GM21619 (cell line): ENCODE measurements around the gene DNAJC4.

Experiments used
- ATAC-seq: cut with Tn5 transposase; IDR thresholded peaks from one replicate; pipeline ENCODE4 v1.9.1; 2021; ENCODE audit not compliant: unreplicated experiment

DNAJC4 gene

GRCh38 chr11:64255135-64256128, 25.1 kb downstream of the DNAJC4 start:
- ATAC-seq = no peak

GRCh38 chr11:64256300-64256699, 26.0 kb downstream of the DNAJC4 start:
- no peak for ATAC-seq

GRCh38 chr11:64258356-64258755, 28.0 kb downstream of the DNAJC4 start:
- no peak for ATAC-seq

- no peak for ATAC-seq
These were observed 28.7 kb downstream of the DNAJC4 start for GRCh38 chr11:64258946-64259532.

GRCh38 chr11:64259533-64260067, 29.3 kb downstream of the DNAJC4 start:
- ATAC-seq = no peak

GRCh38 chr11:64260147-64260708, 29.9 kb downstream of the DNAJC4 start:
- no peak for ATAC-seq

GRCh38 chr11:64261556-64262080, 31.3 kb downstream of the DNAJC4 start:
- no peak for ATAC-seq

- no peak for ATAC-seq
These were observed 32.1 kb downstream of the DNAJC4 start for GRCh38 chr11:64262271-64263002.

- no peak for ATAC-seq
These were observed 32.9 kb downstream of the DNAJC4 start for GRCh38 chr11:64263021-64263946.

GRCh38 chr11:64263947-64264317, 33.6 kb downstream of the DNAJC4 start:
- no peak for ATAC-seq

- ATAC-seq = no peak
These were observed 34.1 kb downstream of the DNAJC4 start for GRCh38 chr11:64264371-64264852.

GRCh38 chr11:64265176-64266160, 35.1 kb downstream of the DNAJC4 start:
- no peak for ATAC-seq

GRCh38 chr11:64266339-64266738, 36.0 kb downstream of the DNAJC4 start:
- ATAC-seq = no peak

- no peak for ATAC-seq
These were observed 37.0 kb downstream of the DNAJC4 start for GRCh38 chr11:64267207-64267945.

GRCh38 chr11:64268025-64268892, 37.9 kb downstream of the DNAJC4 start:
- no peak for ATAC-seq

- ATAC-seq = peak; percentile 14
These were observed 38.7 kb downstream of the DNAJC4 start for GRCh38 chr11:64268893-64269539.
